ENCODE measurements around the gene ZBTB25.
"Not testable (repeated sequence)": the region's sequence is repeated elsewhere in the genome, so short reads cannot be mapped to it uniquely, and the experiment has no call there.

Gene ZBTB25

DNA sequence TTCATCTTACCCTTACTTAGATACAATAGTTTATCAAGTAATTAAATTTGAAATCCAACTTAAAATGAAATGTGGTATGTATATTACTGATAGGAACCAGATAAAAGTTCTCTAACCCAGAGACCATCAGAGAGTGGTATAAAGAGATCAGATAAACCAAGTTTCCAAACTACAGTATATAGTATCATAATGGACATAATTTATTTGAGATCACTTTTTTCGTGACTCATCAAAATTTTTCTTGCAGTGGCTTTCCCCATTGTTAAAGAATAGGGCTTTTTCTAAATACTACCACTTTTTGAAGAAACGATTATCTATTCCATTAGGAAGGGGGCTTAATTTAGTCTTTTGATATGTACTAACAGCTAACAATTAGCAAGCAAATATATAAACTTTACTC, 21.7 kb upstream of the ZBTB25 start:
- H3K4me3 ChIP-seq (ENCODE audit: low read length) = no peak overlapping the region
- DNase-seq (ENCODE audit: low read depth) = no peak
- TF ChIP-seq CTCF (IDR thresholded peaks at IDR 0.05; ENCODE audit: insufficient read depth, low read depth, low read length, missing control alignments) = no peak

DNA sequence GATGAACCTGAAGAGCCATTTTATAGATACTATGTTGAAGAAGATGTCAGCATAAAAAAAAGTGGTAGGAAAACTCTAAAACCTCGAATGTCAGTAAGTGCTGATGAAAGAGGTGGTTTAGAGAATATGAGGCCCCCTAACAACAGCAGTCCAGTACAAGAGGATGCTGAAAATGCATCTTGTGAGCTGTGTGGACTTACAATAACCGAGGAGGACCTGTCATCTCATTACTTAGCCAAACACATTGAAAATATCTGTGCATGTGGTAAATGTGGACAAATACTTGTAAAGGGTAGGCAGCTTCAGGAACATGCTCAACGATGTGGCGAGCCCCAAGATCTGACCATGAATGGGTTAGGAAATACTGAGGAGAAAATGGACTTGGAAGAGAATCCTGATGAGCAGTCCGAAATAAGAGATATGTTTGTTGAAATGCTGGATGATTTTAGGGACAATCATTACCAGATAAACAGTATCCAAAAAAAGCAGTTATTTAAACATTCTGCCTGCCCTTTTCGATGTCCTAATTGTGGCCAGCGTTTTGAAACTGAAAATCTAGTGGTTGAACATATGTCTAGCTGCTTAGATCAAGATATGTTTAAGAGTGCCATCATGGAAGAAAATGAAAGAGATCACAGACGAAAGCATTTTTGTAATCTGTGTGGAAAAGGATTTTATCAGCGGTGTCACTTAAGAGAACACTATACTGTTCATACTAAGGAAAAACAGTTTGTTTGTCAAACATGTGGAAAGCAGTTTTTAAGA, 19.1 kb upstream of the ZBTB25 start:
- DNase-seq (ENCODE audit: low read depth) = no peak
- no peak for TF ChIP-seq CTCF (IDR thresholded peaks at IDR 0.05; ENCODE audit: insufficient read depth, low read depth, low read length, missing control alignments)
- H3K4me3 ChIP-seq (ENCODE audit: low read length) = no peak overlapping the region

DNA sequence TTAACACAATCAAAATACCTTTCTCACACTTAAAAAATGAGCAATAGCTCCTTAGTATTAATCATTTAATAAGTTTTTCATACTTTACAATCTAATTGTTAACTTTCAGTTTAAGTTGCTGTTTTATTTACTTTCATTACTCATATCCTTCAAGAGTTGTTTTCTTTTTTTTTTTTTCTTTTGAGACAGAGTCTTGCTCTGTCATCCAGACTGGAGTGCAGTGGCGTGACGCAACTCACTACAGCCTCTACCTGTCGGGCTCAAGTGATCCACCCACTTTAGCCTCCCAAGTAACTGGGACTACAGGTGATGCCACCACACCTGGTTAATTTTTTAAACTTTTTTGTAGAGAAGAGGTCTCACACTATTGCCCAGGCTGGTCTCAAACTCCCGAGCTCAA, 17.1 kb upstream of the ZBTB25 start:
- no peak overlapping the region for H3K4me3 ChIP-seq (ENCODE audit: low read length)
- TF ChIP-seq CTCF (IDR thresholded peaks at IDR 0.05; ENCODE audit: insufficient read depth, low read depth, low read length, missing control alignments) = no peak
- DNase-seq (ENCODE audit: low read depth) = peak; percentile 82

DNA sequence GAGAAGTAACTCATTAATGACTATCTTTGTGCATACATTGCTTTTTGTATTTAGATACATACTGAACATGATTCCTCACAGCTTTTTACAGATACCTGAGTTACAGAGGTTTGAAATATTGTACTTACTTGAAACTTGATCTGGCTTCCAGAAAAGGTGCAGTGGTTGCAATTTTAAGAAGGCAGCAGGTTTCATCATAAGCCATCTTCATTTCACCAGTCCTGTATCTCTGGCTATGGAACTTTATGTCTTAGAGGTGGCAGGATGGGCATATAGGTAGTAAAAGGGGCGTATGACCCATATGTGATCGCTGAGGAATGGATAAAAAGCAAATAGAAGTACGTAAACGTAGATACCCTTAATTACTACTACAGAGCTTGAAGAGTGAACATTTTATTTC, 14.6 kb upstream of the ZBTB25 start:
- DNase-seq (ENCODE audit: low read depth) = no peak
- no peak for TF ChIP-seq CTCF (IDR thresholded peaks at IDR 0.05; ENCODE audit: insufficient read depth, low read depth, low read length, missing control alignments)
- no peak overlapping the region for H3K4me3 ChIP-seq (ENCODE audit: low read length)

DNA sequence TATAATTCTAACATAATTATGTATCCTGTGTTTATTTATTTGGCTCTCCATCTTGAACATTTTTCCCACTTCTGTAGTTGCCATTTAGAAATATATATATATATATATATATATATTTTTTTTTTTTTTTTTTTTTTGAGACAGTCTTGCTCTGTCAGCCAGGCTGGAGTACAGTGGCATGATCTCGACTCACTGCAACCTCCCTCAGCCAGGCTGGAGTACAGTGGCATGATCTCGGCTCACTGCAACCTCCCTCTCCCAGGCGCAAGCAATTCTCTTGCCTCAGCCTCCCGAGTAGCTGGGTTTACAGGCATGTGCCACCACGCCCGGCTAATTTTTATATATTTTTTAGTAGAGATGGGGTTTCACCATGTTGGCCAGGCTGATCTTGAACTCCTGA, 14.0 kb upstream of the ZBTB25 start:
- not testable (repeated sequence) for DNase-seq (ENCODE audit: low read depth); H3K4me3 ChIP-seq (ENCODE audit: low read length)

- TF ChIP-seq CTCF (IDR thresholded peaks at IDR 0.05; ENCODE audit: insufficient read depth, low read depth, low read length, missing control alignments) = no peak
- no peak overlapping the region for H3K4me3 ChIP-seq (ENCODE audit: low read length)
- DNase-seq (ENCODE audit: low read depth) = no peak
These were observed 13.3 kb upstream of the ZBTB25 start for GRCh38 chr14:64516969-64517368.

DNA sequence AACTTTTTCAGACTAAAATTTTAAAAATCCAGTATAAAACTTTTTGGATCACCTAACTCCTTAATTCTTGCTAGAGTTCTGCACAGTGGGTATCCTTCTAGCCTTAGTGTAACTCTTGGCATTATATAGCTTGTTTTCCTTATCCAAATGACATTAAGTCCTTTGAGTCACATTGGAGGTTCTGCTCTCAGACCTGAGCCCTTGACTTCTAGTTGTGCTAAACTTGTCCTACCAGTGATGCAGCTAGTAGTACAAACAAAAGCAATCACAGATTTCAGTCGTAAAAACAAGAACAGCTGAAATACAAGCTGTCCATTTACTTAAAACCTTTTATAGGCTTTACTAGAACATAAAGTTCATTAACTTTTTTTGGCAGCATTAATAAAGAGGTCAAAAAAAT, 11.4 kb upstream of the ZBTB25 start:
- peak; percentile 28 for DNase-seq (ENCODE audit: low read depth)
- no peak for TF ChIP-seq CTCF (IDR thresholded peaks at IDR 0.05; ENCODE audit: insufficient read depth, low read depth, low read length, missing control alignments)
- no peak overlapping the region for H3K4me3 ChIP-seq (ENCODE audit: low read length)
